Bone marrow (tissue), 2 donors: Measurements from ENCODE around the gene PCMTD2.
"Not testable (repeated sequence)": the region's sequence is repeated elsewhere in the genome, so short reads cannot be mapped to it uniquely, and the experiment has no call there.

ENCODE experiments used
- DNase-seq, 2 donors: peaks; one replicate each; lab custom pipeline; 2025; lab: John Stamatoyannopoulos, UW

The PCMTD2 gene

GRCh38 chr20:64224351-64225170 is 31.0 kb upstream of the PCMTD2 start:
- DNase-seq = no peak

- DNase-seq = no peak
These were observed 30.4 kb upstream of the PCMTD2 start for GRCh38 chr20:64225171-64225595.

GRCh38 chr20:64225828-64226598 is 29.5 kb upstream of the PCMTD2 start:
- no peak for DNase-seq

- DNase-seq = no peak
These were observed 28.6 kb upstream of the PCMTD2 start for GRCh38 chr20:64226686-64227580.

GRCh38 chr20:64228086-64228653 is 27.4 kb upstream of the PCMTD2 start:
- no peak for DNase-seq

GRCh38 chr20:64228751-64229506 is 26.6 kb upstream of the PCMTD2 start:
- DNase-seq = no peak

GRCh38 chr20:64229507-64230061 is 26.0 kb upstream of the PCMTD2 start:
- no peak for DNase-seq

GRCh38 chr20:64230461-64231145 is 24.9 kb upstream of the PCMTD2 start:
- no peak for DNase-seq

- DNase-seq = no peak
These were observed 23.7 kb upstream of the PCMTD2 start for GRCh38 chr20:64231621-64232550.

- DNase-seq = no peak
These were observed 22.8 kb upstream of the PCMTD2 start for GRCh38 chr20:64232794-64233193.

- DNase-seq = no peak
These were observed 21.8 kb upstream of the PCMTD2 start for GRCh38 chr20:64233725-64234124.

- no peak for DNase-seq
These were observed 21.2 kb upstream of the PCMTD2 start for GRCh38 chr20:64234291-64234791.

- DNase-seq = not testable (repeated sequence)
These were observed 20.5 kb upstream of the PCMTD2 start for GRCh38 chr20:64234921-64235565.

- DNase-seq = no peak
These were observed 19.1 kb upstream of the PCMTD2 start for GRCh38 chr20:64236137-64237088.

GRCh38 chr20:64237316-64237715 is 18.2 kb upstream of the PCMTD2 start:
- no peak for DNase-seq

GRCh38 chr20:64238115-64238825 is 17.3 kb upstream of the PCMTD2 start:
- no peak for DNase-seq
